Pons (tissue), 1 donor: Measurements from ENCODE around the gene GLRX3.

Experiments used
- DNase-seq: peaks from one replicate; pipeline ENCODE4 v3.0.0-alpha.2; 2016; ENCODE audit warnings: low spot score

Gene GLRX3

DNA sequence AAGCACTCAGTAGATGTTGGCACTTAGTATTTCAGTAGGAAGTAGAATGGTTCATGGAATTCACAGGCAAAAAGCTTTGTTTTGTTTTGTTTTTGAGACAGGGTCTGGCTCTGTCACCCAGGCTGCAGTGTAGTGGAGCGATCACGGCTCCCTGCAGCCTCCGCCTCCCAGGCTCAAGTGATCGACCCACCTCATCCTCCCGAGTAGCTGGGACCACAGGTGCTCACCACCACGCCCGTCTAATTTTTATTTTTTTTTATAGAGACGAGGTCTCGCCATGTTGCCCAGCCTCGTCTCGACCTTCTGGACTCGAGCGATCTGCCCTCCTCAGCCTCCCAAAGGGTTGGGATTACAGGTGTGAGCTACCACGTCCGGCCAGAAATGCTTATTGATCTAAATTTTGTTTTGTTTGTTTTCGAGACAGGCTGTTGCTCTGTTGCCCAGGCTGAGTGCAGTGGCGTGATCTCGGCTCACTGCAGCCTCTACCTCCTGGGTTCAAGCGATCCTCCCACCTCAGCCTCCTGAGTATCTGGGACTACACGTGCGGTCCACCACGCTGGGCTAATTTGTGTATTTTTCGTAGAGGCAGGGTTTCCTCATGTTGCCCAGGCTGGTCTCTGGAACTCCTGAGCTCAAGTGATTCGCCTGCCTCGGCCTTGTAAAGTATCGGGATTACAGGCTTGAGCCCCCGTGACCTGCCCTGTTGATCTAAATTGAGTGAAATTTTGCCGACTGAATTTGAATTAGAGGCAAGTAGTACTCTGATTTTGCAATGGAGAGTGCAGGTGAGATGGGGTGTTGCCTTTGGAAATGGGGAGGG, 1.7 kb downstream of the GLRX3 start:
- no peak for DNase-seq

- no peak for DNase-seq
Observed at GRCh38 chr10:130138479-130138866, 2.3 kb downstream of the GLRX3 start.

DNA sequence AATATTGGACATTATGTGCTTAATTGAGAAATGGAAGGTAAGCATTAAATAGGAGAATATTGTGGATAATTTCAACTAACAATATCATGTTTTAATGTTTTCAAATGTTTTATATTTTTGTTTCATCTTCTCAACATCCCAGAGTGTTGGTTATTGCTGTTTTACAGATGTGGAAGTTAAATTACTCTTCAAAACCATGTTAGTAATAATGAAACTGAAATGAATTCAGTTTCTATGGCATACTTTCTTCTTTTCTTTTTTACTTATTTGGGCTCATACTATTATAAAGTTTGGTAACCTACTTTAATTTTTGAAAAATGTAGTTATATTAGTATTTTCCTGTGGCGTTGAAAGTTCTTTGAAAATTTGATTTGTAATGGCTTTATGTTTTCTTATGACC, 4.2 kb downstream of the GLRX3 start:
- DNase-seq = no peak

- no peak for DNase-seq
Observed at GRCh38 chr10:130141038-130141437, 4.8 kb downstream of the GLRX3 start.

DNA sequence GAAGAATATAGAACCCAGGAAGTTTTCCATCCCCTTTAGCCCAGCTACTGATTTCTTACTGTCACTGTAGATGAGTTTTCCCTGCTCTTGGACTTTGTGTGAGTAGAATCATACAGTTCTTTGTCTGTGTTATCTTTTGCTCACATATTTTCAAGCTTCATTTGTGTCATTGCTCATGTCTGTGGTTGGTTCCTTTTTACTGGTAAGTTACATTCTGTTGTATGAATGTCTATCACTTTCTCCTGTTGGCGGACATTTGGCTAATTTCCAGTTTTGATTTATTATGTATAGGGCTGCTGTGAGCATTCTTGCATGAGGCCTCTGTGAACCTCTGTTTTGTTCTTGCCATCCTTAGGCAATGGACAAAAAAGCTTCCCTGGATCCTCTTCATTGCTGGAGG, 5.3 kb downstream of the GLRX3 start:
- no peak for DNase-seq

DNA sequence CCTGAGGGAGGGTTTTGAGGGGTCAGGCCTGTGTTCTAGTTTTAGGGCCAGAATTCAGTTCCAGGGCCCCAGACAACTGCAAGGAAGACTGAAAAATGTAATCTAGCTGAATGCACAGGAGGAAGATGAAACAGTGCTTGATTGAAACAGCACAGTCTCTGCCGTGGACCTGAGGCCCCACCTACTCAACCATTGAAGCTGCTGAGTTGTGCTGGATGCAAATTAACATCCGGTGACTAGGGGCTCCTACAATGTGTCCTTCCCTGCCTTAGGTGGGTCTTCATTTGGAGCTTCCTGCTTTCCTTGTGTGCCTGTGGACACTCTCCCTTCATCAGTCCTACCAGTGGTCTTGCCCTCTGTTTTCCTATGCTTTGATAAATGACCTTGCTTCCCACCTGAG, 5.7 kb downstream of the GLRX3 start:
- no peak for DNase-seq

DNA sequence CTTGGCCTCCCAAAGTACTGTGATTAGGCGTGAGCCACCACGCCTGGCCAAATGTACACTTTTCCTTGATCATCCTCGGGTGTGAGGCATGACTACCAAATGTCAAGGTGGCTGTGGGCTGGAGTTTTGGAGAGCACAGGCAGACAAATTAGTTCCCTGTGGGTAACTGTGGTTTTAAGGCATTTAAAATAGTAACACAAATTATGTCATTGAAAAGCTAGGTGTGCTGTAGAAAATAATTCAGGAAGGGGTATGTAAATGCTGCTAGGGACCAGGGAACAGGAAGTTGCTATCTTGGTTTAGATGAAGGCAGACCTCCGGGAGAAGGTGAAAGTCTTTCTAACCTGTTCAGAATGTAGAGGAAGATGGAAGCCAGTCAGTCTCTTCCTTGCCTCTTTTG, 9.9 kb downstream of the GLRX3 start:
- no peak for DNase-seq

DNA sequence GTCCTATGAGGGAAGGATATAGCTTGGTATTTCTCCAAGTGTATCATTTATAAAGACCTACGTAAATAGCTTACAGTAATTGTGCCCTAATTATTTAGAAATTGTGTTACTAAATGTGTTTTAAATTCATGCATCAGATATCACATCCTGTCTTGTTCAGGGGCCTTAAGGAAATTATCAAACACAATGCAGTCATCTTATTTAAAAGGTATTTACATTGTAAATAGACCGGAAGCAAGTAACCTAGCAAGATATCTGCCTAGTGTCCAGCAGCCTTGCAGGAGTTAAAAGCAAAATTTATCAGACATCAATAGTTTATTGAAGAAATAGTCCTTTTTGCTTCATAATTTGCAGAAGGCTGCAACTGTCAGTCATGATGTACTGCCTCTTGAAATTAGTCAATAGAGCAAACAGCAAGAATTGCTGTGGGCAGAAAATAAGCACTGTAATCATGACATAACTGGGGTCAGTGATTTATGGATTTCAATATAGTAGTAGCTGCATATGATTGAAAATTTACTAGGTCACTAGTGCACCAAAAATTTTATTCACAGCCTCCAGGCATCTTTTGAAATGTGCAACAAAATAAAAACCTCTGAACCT, 23.1 kb downstream of the GLRX3 start:
- no peak for DNase-seq

DNA sequence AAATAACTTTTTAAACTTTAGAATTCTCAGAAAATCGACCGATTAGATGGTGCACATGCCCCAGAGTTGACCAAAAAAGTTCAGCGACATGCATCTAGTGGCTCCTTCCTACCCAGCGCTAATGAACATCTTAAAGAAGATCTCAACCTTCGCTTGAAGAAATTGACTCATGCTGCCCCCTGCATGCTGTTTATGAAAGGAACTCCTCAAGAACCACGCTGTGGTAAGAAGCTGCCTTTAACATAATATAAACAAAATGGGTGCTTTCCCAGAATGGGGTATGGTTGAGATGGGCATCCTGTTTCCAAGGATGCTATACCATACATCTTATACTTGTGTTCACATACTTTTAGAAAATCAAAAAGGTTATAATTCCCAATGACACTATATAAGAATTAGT, 24.6 kb downstream of the GLRX3 start:
- DNase-seq = no peak

DNA sequence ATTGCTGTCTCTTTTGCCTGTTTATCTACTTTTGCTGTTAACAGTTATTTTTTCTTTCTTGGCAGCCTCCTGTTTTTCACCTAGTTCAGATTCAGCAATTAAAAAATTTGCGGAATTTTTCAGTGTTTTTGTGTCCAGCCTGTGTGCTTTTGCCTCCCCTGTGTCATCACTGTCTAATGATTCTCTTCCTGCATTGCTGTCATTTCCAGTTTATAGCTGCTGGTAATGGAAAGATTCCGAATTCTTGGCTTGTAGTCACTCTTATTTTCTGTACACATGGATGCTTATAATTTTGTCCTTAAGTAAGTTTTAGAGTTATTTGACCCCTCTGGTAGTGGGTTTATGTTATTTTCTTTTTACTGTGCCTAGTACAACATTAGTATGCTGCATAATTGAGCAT, 25.1 kb downstream of the GLRX3 start:
- DNase-seq = no peak

DNA sequence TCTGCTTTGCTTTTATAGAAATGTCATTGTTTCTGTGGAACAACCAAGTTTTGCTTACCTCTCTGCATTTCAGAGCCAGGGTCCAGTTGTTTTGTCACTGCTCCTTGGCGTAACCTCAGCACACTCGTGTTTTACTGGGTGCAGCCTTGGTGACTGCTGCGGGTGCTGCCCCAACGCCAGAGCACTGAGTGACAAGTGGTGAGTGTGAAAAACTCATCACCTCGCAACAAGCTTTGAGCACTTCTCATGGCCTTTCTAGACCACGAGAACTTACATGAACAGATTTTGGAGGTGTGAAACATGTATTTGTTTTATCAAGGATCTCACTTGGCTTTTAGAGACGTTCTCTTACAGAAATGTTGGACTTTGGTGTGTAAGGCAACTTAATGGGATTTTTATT, 31.0 kb downstream of the GLRX3 start:
- DNase-seq = no peak

- no peak for DNase-seq
Observed at GRCh38 chr10:130167707-130168106, 31.5 kb downstream of the GLRX3 start.

DNA sequence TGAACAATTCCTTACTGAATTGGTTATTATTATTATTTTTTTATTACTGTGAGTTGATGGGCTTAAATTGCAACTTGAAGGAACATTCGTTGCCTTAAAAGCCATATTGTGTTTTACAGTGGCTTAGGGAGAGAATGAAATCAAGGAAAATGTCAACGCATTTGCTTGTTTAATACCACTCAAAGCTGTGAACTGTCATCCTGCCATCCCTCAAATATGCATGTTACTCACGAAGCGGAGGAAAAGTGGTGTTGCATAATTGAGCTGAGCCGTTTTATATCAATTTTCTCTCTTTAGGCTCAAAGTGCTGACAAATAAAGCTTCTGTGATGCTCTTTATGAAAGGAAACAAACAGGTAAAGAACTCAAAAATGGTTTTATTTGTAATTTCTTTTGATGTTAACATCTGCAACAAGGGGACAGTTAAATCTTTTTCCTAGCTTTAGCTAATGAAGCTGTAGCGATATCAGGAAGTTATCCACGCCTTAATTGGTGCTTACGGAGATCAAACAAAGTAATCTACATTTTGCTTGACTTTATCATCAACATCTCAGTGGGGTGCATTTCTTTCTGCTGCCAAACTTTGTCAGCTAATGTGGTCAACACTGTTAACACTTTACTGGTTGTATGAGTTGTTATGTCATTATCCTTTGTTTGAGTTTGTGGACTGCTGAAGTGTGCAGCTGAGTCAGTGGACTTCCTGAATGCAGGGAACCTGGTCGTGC, 33.1 kb downstream of the GLRX3 start:
- no peak for DNase-seq

DNA sequence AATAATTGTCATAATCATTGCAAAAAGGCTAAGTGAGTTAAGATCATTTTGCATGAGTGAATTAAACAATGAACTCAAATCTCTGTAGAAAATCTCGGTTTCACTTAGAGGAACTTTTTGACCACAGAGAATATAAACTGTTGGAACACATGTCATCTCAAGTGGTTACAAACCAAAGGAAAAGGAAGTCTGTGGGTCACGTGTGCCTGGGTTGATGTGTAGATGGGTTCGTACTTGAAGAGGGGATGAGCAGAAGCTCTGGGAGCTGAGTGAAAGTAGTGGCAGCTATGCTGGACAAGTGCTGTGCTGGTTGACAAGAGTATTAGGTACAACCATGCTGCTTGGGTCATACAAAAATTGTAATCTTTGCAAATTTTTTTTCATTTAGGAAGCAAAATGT, 35.0 kb downstream of the GLRX3 start:
- DNase-seq = no peak

DNA sequence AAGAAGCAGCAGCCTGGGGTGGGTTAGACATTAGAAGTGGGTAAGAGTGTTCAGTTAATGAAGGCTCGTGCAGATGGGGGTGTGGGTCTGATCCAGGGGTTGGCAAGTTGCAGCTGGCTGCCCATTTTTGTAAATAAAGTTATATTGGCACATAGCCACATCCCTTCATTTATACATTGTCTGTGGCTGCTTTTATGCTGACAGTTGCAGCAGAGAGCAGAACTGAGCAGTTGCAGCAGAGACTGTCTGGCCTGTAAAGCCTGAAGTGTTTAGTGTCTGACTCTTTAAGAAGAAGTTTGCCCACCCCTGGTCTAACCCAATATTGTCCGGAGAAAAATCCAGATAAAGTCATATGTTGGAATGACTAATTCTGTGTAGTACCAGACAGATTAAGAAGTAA, 38.1 kb downstream of the GLRX3 start:
- DNase-seq = no peak

- no peak for DNase-seq
Observed at GRCh38 chr10:130175074-130175473, 38.9 kb downstream of the GLRX3 start.

- DNase-seq = no peak
Observed at GRCh38 chr10:130177250-130177649, 41.1 kb downstream of the GLRX3 start.

DNA sequence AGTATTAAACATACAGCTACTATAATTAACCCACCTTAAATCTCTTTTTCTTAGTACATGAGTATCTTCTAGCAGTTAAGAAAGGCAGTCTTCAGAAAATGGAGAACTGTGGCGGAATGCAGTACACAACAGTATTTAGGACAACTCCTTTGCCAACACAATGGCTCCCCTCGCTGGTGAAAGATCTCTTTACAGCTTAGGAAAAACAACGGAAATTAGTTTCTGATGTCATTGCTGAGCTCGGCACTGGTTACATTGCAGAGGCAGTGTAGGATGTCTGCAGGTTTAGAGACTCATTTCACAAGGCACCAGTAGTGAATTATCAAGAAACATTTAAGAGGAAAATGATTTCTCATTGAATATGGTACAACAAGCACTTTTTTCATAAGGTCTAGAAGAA, 43.4 kb downstream of the GLRX3 start:
- peak; percentile 87 for DNase-seq

DNA sequence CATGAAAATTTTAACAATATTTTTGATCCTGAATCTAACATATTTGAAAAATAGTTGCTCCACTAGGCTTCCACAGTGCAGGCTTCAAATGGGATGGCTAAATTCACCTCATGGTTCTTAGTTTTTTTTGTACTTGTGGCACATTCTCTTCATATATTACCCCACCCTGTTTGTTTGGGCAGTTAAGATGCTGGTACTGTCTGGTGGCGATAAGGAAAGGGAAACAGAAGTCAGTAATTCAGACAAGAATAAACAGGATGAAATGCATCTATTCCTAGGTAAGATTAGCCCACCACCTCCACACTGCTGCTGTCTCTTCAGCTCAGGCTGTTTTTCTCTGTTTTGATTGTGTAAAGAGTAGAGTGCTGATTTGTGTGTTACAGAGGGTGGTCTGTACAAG, 44.2 kb downstream of the GLRX3 start:
- no peak for DNase-seq

DNA sequence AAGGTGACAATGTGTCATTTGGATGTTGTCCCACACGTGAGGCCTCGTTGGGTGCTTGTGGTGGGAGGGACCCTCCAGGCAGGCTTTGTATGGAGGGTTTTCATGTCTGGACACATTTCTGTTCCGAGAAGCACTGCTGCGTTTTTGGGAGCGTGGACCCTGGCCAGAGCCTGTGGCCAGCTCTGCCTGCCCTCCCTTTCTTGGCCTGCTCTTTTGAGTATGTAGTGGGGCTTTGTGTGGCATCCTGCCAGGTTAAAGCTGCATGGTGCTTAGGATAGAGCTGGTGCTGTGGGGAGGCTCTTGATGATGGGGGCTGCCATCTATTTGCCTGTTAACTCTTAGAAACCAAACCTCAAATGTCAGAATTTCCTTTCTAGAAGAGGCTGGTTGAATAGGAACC, 45.7 kb downstream of the GLRX3 start:
- no peak for DNase-seq

DNA sequence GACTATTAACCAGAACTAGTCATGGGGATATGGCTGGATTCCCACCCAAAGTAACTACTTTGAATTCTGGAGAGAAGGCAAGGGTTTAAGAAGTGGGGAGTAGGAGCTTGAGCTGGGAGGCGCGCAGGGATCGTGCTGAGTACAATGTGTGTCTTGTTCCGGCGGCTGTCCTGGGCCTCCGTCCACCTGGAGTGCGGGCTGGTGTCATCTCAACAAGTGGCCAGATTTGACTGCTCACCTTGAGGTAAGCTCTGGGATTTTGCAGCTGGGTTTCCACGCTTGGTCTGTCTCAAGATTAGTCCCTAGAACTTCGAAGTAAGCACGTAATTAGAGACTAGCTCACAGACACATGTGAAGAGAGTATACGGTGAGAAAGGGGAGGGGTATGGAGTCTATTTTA, 49.4 kb downstream of the GLRX3 start:
- no peak for DNase-seq

- no peak for DNase-seq
Observed at GRCh38 chr10:130188195-130189175, 52.3 kb downstream of the GLRX3 start.
